ENCODE results near the gene JADE1. TPM values are rescaled to one million over a fixed set of nuclear protein-coding genes. Genes with fewer than 3 reads are reported as not detected.

The JADE1 gene
- total and polyA plus RNA-seq, 2 experiments from 2014 or later, result 32.1 to 37.6 TPM

- peak overlapping the region; percentile 72 for H2AFZ ChIP-seq
- peaks cover 59% of the 10 kb centered on the region for H3K79me2 ChIP-seq (ENCODE audit: insufficient read depth)
- peaks cover 19% of the 10 kb centered on the region for H3F3A ChIP-seq (ENCODE audit: insufficient read depth)
- WGBS, 2 experiments (ENCODE audit: low coverage in 1 of 2, low lambda C conversion rate in 2 of 2, missing lambda C conversion rate in 2 of 2), result 2% methylated on average over 31 to 33 of the region's 33 CpGs
- H3K36me3 ChIP-seq (ENCODE audit: low read depth), result no peaks in the 10 kb centered on the region
- DNase-seq, result peak; percentile 92
- peak overlapping the region; percentile 90 for H3K9ac ChIP-seq
- no peaks in the 10 kb centered on the region for H3K9me3 ChIP-seq (ENCODE audit: low read depth)
- H3K4me2 ChIP-seq (ENCODE audit: unreplicated experiment), result peak overlapping the region; percentile 94
- no peak for TF ChIP-seq EZH2 (IDR thresholded peaks at IDR 0.05; ENCODE audit: insufficient read depth, poor library complexity, severe bottlenecking)
- TF ChIP-seq EZH2phosphoT487 (IDR thresholded peaks at IDR 0.05; ENCODE audit: insufficient read depth, low read depth), result no peak
- H3K4me3 ChIP-seq, result peak overlapping the region; percentile 84
- H3K9me2 ChIP-seq (ENCODE audit: insufficient read depth), result no peaks in the 10 kb centered on the region
- H3K4me1 ChIP-seq (ENCODE audit: insufficient read depth), result peaks cover 7% of the 10 kb centered on the region; the same call in 1 of the 2 replicates
- no peaks in the 10 kb centered on the region for H3K27me3 ChIP-seq (replicated peaks; ENCODE audit: insufficient read depth)
- H3K27ac ChIP-seq, result peak overlapping the region; percentile 89
- in situ Hi-C loops (cut with MboI), result no loop called here
- H4K20me1 ChIP-seq (ENCODE audit: insufficient read depth), result no peaks in the 10 kb centered on the region
Observed at GRCh38 chr4:128812442-128813235, 3.1 kb downstream of the JADE1 start.

- no peaks in the 10 kb centered on the region for H4K20me1 ChIP-seq (ENCODE audit: insufficient read depth)
- H3K9me2 ChIP-seq (ENCODE audit: insufficient read depth), result no peaks in the 10 kb centered on the region
- H3K27ac ChIP-seq, result no peak overlapping the region
- H3K27me3 ChIP-seq (replicated peaks; ENCODE audit: insufficient read depth), result no peaks in the 10 kb centered on the region
- peaks cover 72% of the 10 kb centered on the region for H3K79me2 ChIP-seq (ENCODE audit: insufficient read depth)
- H3K9ac ChIP-seq, result no peak overlapping the region
- DNase-seq, result no peak
- no peaks in the 10 kb centered on the region for H3K36me3 ChIP-seq (ENCODE audit: low read depth)
- H3F3A ChIP-seq (ENCODE audit: insufficient read depth), result peaks cover 19% of the 10 kb centered on the region
- in situ Hi-C loops (cut with MboI), result no loop called here
- no peak overlapping the region for H2AFZ ChIP-seq
- WGBS, 2 experiments (ENCODE audit: low coverage in 1 of 2, low lambda C conversion rate in 2 of 2, missing lambda C conversion rate in 2 of 2), result 97 to 98% methylated on average over 5 of the region's 5 CpGs
- no peak overlapping the region; the same call in 1 of the 2 replicates for H3K4me3 ChIP-seq
- TF ChIP-seq EZH2 (IDR thresholded peaks at IDR 0.05; ENCODE audit: insufficient read depth, poor library complexity, severe bottlenecking) (no peak), EZH2phosphoT487 (IDR thresholded peaks at IDR 0.05; ENCODE audit: insufficient read depth, low read depth) (no peak)
- H3K9me3 ChIP-seq (ENCODE audit: low read depth), result no peaks in the 10 kb centered on the region
- peaks cover 7% of the 10 kb centered on the region; the same call in 1 of the 2 replicates for H3K4me1 ChIP-seq (ENCODE audit: insufficient read depth)
- no peak overlapping the region for H3K4me2 ChIP-seq (ENCODE audit: unreplicated experiment)
Observed at GRCh38 chr4:128813965-128814364, 4.5 kb downstream of the JADE1 start.

- in situ Hi-C loops (cut with MboI), result no loop called here
- no peak overlapping the region for H3K27ac ChIP-seq
Observed at GRCh38 chr4:128818442-128818841, 8.9 kb downstream of the JADE1 start.

GRCh38 chr4:128819082-128819742 is 9.7 kb downstream of the JADE1 start:
- no peak for DNase-seq
- Histone ChIP-seq H3K4me1 (ENCODE audit: insufficient read depth) (peaks cover 45% of the 10 kb centered on the region), H3K9me3 (ENCODE audit: low read depth) (no peaks in the 10 kb centered on the region), H3K9ac (no peak overlapping the region), H3K27ac (no peak overlapping the region), H4K20me1 (ENCODE audit: insufficient read depth) (no peaks in the 10 kb centered on the region), H3K4me2 (ENCODE audit: unreplicated experiment) (peak overlapping the region; percentile 2), H3K4me3 (no peak overlapping the region), H2AFZ (no peak overlapping the region), H3K27me3 (replicated peaks; ENCODE audit: insufficient read depth) (no peaks in the 10 kb centered on the region), H3K9me2 (ENCODE audit: insufficient read depth) (no peaks in the 10 kb centered on the region), H3F3A (ENCODE audit: insufficient read depth) (peaks cover 25% of the 10 kb centered on the region), H3K36me3 (ENCODE audit: low read depth) (no peaks in the 10 kb centered on the region), H3K79me2 (ENCODE audit: insufficient read depth) (peaks cover 92% of the 10 kb centered on the region)
- in situ Hi-C loops (cut with MboI), result no loop called here
- TF ChIP-seq EZH2 (IDR thresholded peaks at IDR 0.05; ENCODE audit: insufficient read depth, poor library complexity, severe bottlenecking) (no peak), EZH2phosphoT487 (IDR thresholded peaks at IDR 0.05; ENCODE audit: insufficient read depth, low read depth) (no peak)
- 76 to 81% methylated on average over 6 of the region's 6 CpGs for WGBS, 2 experiments (ENCODE audit: low coverage in 1 of 2, low lambda C conversion rate in 2 of 2, missing lambda C conversion rate in 2 of 2)

More at GRCh38 chr4:128818442-128818841, 8.9 kb downstream of the JADE1 start:
- H3K36me3 ChIP-seq (ENCODE audit: low read depth), result no peaks in the 10 kb centered on the region
- no peaks in the 10 kb centered on the region for H4K20me1 ChIP-seq (ENCODE audit: insufficient read depth)
- H3K9me2 ChIP-seq (ENCODE audit: insufficient read depth), result no peaks in the 10 kb centered on the region
- no peak overlapping the region for H2AFZ ChIP-seq
- no peak overlapping the region for H3K9ac ChIP-seq
- H3K4me3 ChIP-seq, result no peak overlapping the region
- no peaks in the 10 kb centered on the region for H3K27me3 ChIP-seq (replicated peaks; ENCODE audit: insufficient read depth)
- TF ChIP-seq EZH2 (IDR thresholded peaks at IDR 0.05; ENCODE audit: insufficient read depth, poor library complexity, severe bottlenecking), result no peak
- TF ChIP-seq EZH2phosphoT487 (IDR thresholded peaks at IDR 0.05; ENCODE audit: insufficient read depth, low read depth), result no peak
- no peak overlapping the region for H3K4me2 ChIP-seq (ENCODE audit: unreplicated experiment)
- no peaks in the 10 kb centered on the region for H3K9me3 ChIP-seq (ENCODE audit: low read depth)
- H3F3A ChIP-seq (ENCODE audit: insufficient read depth), result peaks cover 20% of the 10 kb centered on the region
- 99 to 100% methylated on average over 4 of the region's 4 CpGs for WGBS, 2 experiments (ENCODE audit: low coverage in 1 of 2, low lambda C conversion rate in 2 of 2, missing lambda C conversion rate in 2 of 2)
- H3K4me1 ChIP-seq (ENCODE audit: insufficient read depth), result peaks cover 45% of the 10 kb centered on the region
- DNase-seq, result no peak
- H3K79me2 ChIP-seq (ENCODE audit: insufficient read depth), result peaks cover 92% of the 10 kb centered on the region
